Caco-2 (cell line): Measurements from ENCODE around the gene SETD6. TPM values are rescaled to one million over a fixed set of nuclear protein-coding genes. Genes with fewer than 3 reads are reported as not detected.

Experiments
- BruUV-seq: library from RNA; stranded (reverse); fragments of 400-500 nt; replicated peaks from 2 replicates; lab custom pipeline; 2021; lab: Mats Ljungman, UMichigan
- CTCF ChIA-PET: fragments of 300-600 bp; sonication (Branson Sonifier 250); formaldehyde crosslinking; loops from one replicate; lab custom pipeline; 2022; ENCODE audit warnings: antibody characterized with exemption; lab: Charles Lee
- POLR2A ChIA-PET: fragments of 300-600 bp; sonication (Branson Sonifier 250); formaldehyde crosslinking; loops from one replicate; lab custom pipeline; 2022; ENCODE audit warnings: antibody characterized with exemption; lab: Charles Lee
- DNase-seq, 2 experiments: peaks; one replicate each; pipeline versions ENCODE4 v3.0.0 to v3.0.0-alpha.2; 2020 to 2022
- H3K27me3 ChIP-seq: replicated peaks from 2 replicates; pipeline ENCODE4 v1.6.0; 2011; ENCODE audit warnings: low read length; ENCODE audit not compliant: control insufficient read depth, insufficient read depth
- H3K36me3 ChIP-seq: 2 replicates; pipeline ENCODE4 v1.5.1; 2011; ENCODE audit warnings: low read length; ENCODE audit not compliant: control insufficient read depth, insufficient read depth
- H3K4me1 ChIP-seq: fragments of 250-450 bp; sonication (Bioruptor Pico); 2 replicates; pipeline ENCODE4 v1.5.1; 2020; ENCODE audit warnings: mild to moderate bottlenecking
- H3K4me3 ChIP-seq: 2 replicates; pipeline ENCODE4 v1.5.1; 2011; ENCODE audit warnings: low read depth, mild to moderate bottlenecking, control low read depth, low read length
- H3K9me3 ChIP-seq: fragments of 250-450 bp; sonication (Bioruptor Pico); 2 replicates; pipeline ENCODE4 v1.5.1; 2020; ENCODE audit warnings: mild to moderate bottlenecking, moderate library complexity
- H3K27ac Mint-ChIP-seq: one replicate; pipeline ENCODE4 v1.8.0; 2022; ENCODE audit warnings: mixed read lengths; ENCODE audit not compliant: unreplicated experiment
- H3K27me3 Mint-ChIP-seq: one replicate; pipeline ENCODE4 v1.8.0; 2022; ENCODE audit warnings: mixed read lengths; ENCODE audit not compliant: insufficient read depth, unreplicated experiment
- H3K36me3 Mint-ChIP-seq: one replicate; pipeline ENCODE4 v1.8.0; 2022; ENCODE audit warnings: mild to moderate bottlenecking, mixed read lengths; ENCODE audit not compliant: insufficient read depth, unreplicated experiment
- H3K4me1 Mint-ChIP-seq: one replicate; pipeline ENCODE4 v1.8.0; 2022; ENCODE audit warnings: low read depth, mixed read lengths; ENCODE audit not compliant: unreplicated experiment
- H3K4me3 Mint-ChIP-seq: one replicate; pipeline ENCODE4 v1.8.0; 2022; ENCODE audit warnings: mild to moderate bottlenecking, moderate library complexity, mixed read lengths; ENCODE audit not compliant: unreplicated experiment
- H3K9me3 Mint-ChIP-seq: one replicate; pipeline ENCODE4 v1.8.0; 2022; ENCODE audit warnings: mixed read lengths; ENCODE audit not compliant: unreplicated experiment
- CTCF ChIP-seq, 2 experiments: fragments of 200-600 bp in 1 of 2; IDR thresholded peaks; 1 replicate in 1 of 2; 2 replicates in 1 of 2; pipeline versions ENCODE4 v1.5.1 to v1.8.0; 2011 to 2022; ENCODE audit warnings: antibody characterized with exemption in 1 of 2, control low read depth in 1 of 2, inconsistent platforms in 1 of 2, low read depth in 1 of 2, low read length in 1 of 2, mild to moderate bottlenecking in 1 of 2, moderate library complexity in 1 of 2; ENCODE audit not compliant: insufficient read depth in 1 of 2, severe bottlenecking in 1 of 2, unreplicated experiment in 1 of 2
- intact Hi-C: fragments of 100-400 bp; cut with micrococcal nuclease; formaldehyde crosslinking; loops from one replicate; pipeline ENCODE4 v1.10.0; 2022; ENCODE audit not compliant: unreplicated experiment
- total RNA-seq: library from RNA; stranded (reverse); gene quantifications from 2 replicates; pipeline ENCODE4 v1.2.3, GENCODE V29; 2022

The SETD6 gene
- total RNA-seq, 1 experiment from 2014 or later: 41.7 TPM

DNA sequence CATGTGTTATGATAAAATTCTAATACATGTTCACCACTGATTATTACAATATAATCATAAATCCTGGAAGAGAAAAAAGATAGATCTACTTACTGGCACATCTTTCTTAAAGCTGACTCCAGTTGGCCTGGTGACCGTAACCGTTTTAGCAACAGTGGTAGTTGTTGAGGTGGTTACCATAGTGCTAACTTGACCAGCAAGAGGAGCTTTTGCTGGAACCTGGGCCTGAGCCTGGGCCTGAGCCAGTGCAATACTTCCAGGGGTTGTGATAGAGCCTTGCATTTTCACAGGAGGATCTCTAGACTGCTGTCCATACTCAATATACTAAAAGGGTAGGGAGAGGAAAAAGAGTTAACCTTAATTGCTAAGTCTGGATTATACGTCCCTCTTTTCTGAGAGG, 36.2 kb downstream of the SETD6 start:
- Histone ChIP-seq H3K4me3 (no peak overlapping the region), H3K4me1 (no peaks in the 10 kb centered on the region), H3K9me3 (no peaks in the 10 kb centered on the region), H3K36me3 (peaks cover 2% of the 10 kb centered on the region), H3K27me3 (no peaks in the 10 kb centered on the region)
- DNase-seq: peak in 1 of 2 experiments; percentile 12
- CTCF ChIA-PET: no interaction called here
- no peak for TF ChIP-seq CTCF (IDR thresholded peaks at IDR 0.05; ENCODE audit: insufficient read depth in 1 of 2, low read depth in 1 of 2, low read length in 1 of 2, severe bottlenecking in 1 of 2, unreplicated experiment in 1 of 2)
- Mint-ChIP-seq H3K36me3 (peaks cover 95% of the 10 kb centered on the region), H3K27me3 (no peaks in the 10 kb centered on the region), H3K27ac (no peak overlapping the region), H3K4me3 (no peak overlapping the region), H3K9me3 (no peaks in the 10 kb centered on the region), H3K4me1 (no peaks in the 10 kb centered on the region)
- BruUV-seq: no TSS peak
- POLR2A ChIA-PET: no interaction called here
- intact Hi-C loops: no loop called here

DNA sequence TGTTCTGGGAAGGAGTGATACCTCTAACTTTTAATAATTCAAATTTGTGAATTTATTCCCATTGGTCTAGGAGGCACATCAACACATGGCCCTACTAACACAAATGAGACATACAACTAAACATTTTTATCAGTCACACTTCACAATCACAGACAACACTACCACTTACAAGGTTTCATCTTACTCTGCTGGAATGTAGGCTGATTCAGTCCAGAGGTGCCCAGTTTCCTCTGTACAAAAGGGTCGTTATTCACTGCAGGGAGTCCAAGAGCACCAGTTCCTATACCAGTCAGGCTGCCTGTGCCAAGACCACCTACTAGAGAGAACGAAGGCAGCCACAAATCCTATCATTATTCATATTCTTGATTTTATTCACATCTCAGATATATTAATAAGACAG, 41.4 kb downstream of the SETD6 start:
- POLR2A ChIA-PET: no interaction called here
- intact Hi-C loops: no loop called here
- H3K9me3 ChIP-seq: no peaks in the 10 kb centered on the region
- Mint-ChIP-seq H3K36me3 (peaks cover 94% of the 10 kb centered on the region), H3K4me3 (no peak overlapping the region), H3K27ac (no peak overlapping the region), H3K9me3 (no peaks in the 10 kb centered on the region), H3K27me3 (no peaks in the 10 kb centered on the region), H3K4me1 (no peaks in the 10 kb centered on the region)
- no peaks in the 10 kb centered on the region for H3K27me3 ChIP-seq
- TF ChIP-seq CTCF (IDR thresholded peaks at IDR 0.05; ENCODE audit: insufficient read depth in 1 of 2, low read depth in 1 of 2, low read length in 1 of 2, severe bottlenecking in 1 of 2, unreplicated experiment in 1 of 2): no peak
- H3K4me3 ChIP-seq: no peak overlapping the region
- DNase-seq: no peak
- CTCF ChIA-PET: no interaction called here
- peaks cover 6% of the 10 kb centered on the region for H3K36me3 ChIP-seq
- no peaks in the 10 kb centered on the region for H3K4me1 ChIP-seq
- BruUV-seq: no TSS peak

DNA sequence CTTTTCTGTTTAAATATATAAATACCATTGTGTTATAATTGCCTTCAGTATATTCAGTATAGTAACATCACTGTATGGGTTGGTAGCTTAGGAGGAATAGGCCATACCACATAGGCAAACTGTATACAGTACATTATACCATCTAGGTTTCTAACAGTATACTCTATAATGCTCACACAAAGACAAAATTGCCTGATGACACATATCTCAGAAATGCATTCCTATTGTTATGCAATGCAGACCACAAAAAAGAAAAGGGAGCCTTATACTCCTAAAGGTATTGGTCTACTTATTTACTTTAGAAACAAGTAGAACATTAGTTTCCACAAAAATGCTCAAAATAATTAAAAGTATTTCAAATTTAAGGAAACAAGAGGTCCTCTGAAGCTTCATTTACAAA, 47.9 kb downstream of the SETD6 start:
- no peaks in the 10 kb centered on the region for H3K9me3 Mint-ChIP-seq
- no peaks in the 10 kb centered on the region for H3K27me3 ChIP-seq
- no peak overlapping the region for H3K4me3 Mint-ChIP-seq
- ChIA-PET CTCF (interaction anchor here (0.6 kb wide), 1 partner anchor 31 kb away, joined by 3 read pairs; no protein-coding TSS in a partner anchor), POLR2A (no interaction called here)
- no peak overlapping the region for H3K27ac Mint-ChIP-seq
- peaks cover 88% of the 10 kb centered on the region for H3K36me3 Mint-ChIP-seq
- H3K27me3 Mint-ChIP-seq: no peaks in the 10 kb centered on the region
- no peak overlapping the region for H3K4me3 ChIP-seq
- H3K4me1 Mint-ChIP-seq: peaks cover 7% of the 10 kb centered on the region
- H3K4me1 ChIP-seq: no peaks in the 10 kb centered on the region
- no peak for TF ChIP-seq CTCF (IDR thresholded peaks at IDR 0.05; ENCODE audit: insufficient read depth in 1 of 2, low read depth in 1 of 2, low read length in 1 of 2, severe bottlenecking in 1 of 2, unreplicated experiment in 1 of 2)
- intact Hi-C loops: no loop called here
- H3K36me3 ChIP-seq: peaks cover 6% of the 10 kb centered on the region
- BruUV-seq: no TSS peak
- DNase-seq: no peak
- H3K9me3 ChIP-seq: no peaks in the 10 kb centered on the region
